ENCODE results near the gene TOM1L2. TPM values are rescaled to one million over a fixed set of nuclear protein-coding genes. Genes with fewer than 3 reads are reported as not detected.

The TOM1L2 gene
- total RNA-seq, 4 donors from 2014 or later: 15.6 to 85.9 (median 34.9) TPM

DNA sequence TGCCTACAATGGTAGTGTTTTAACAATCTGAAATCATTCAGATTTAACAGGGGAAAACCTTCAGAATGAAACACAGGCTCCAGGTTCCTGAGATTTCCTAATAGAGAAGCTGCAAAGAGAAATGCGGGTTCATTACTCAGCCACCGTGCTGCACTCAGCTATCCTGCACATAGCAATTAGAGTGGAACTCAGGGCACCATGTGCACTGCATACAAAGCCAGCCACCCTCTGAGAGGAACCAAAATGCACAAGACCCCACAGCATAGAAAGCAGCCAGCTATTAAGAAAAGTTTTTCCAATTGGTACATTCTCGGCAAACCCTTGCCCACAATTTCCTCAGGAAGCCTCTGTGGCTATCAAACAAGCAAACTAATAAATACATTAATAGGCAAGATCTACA lies 37.4 kb downstream of the TOM1L2 start:
- intact Hi-C loops (cut with DNase I; ENCODE audit: low total_unique reads): no loop called here

DNA sequence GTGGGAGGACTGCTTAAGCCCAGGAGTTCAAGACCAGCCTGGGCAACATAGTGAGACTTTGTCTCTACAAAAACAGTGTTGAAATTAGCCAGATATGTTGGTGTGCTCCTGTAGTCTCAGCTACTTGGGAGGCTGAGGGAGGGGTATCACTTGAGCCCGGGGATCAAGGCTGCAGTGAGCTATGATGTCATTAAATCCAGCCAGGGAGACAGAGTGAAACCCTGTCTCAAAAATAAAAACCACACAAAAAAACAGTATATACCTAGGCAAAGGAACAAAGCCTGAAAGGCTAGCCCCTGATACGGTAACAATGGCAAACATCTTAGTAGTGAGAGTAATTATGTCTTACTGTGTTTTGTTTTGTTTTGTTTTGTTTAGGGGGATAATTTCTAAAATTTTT lies 38.0 kb downstream of the TOM1L2 start:
- no peak for DNase-seq
- Histone ChIP-seq H3K27me3 (no peaks in the 10 kb centered on the region), H3K27ac (no peak overlapping the region), H3K4me1 (no peaks in the 10 kb centered on the region), H3K9me3 (no peaks in the 10 kb centered on the region), H3K4me3 (no peak overlapping the region), H3K36me3 (no peaks in the 10 kb centered on the region)
- intact Hi-C loops (cut with DNase I; ENCODE audit: low total_unique reads): no loop called here
- no peak for TF ChIP-seq POLR2A (IDR thresholded peaks at IDR 0.05)
- TF ChIP-seq, protein P1, sequence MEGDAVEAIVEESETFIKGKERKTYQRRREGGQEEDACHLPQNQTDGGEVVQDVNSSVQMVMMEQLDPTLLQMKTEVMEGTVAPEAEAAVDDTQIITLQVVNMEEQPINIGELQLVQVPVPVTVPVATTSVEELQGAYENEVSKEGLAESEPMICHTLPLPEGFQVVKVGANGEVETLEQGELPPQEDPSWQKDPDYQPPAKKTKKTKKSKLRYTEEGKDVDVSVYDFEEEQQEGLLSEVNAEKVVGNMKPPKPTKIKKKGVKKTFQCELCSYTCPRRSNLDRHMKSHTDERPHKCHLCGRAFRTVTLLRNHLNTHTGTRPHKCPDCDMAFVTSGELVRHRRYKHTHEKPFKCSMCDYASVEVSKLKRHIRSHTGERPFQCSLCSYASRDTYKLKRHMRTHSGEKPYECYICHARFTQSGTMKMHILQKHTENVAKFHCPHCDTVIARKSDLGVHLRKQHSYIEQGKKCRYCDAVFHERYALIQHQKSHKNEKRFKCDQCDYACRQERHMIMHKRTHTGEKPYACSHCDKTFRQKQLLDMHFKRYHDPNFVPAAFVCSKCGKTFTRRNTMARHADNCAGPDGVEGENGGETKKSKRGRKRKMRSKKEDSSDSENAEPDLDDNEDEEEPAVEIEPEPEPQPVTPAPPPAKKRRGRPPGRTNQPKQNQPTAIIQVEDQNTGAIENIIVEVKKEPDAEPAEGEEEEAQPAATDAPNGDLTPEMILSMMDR (IDR thresholded peaks at IDR 0.05): no peak

More for the DNA sequence above, 37.4 kb downstream of the TOM1L2 start:
- no peaks in the 10 kb centered on the region for H3K4me1 ChIP-seq
- DNase-seq: no peak
- no peaks in the 10 kb centered on the region for H3K9me3 ChIP-seq
- no peaks in the 10 kb centered on the region for H3K27me3 ChIP-seq
- H3K4me3 ChIP-seq: no peak overlapping the region
- no peaks in the 10 kb centered on the region for H3K36me3 ChIP-seq
- TF ChIP-seq POLR2A (IDR thresholded peaks at IDR 0.05): no peak
- TF ChIP-seq, protein P1 (IDR thresholded peaks at IDR 0.05): no peak
- H3K27ac ChIP-seq: no peak overlapping the region

DNA sequence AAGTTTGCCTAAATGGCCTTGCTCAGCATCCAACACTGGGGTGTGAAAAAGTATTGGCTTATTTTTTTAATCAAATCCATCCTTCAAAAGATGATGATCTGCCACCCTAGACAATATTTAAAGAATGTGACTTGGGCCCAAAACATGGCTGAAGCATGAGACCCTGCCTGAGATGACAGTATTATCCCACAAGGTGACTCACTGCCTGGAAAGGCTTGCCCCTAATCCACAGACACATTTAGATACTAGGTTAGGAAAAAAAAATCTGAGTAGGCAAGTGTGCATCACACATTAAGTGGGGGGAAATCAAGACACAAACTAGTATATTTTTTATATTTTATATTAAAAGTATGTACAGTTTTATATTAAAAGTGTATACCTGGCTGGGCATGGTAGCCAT lies 38.4 kb downstream of the TOM1L2 start:
- Histone ChIP-seq H3K27ac (no peak overlapping the region), H3K9me3 (no peaks in the 10 kb centered on the region), H3K36me3 (no peaks in the 10 kb centered on the region), H3K4me1 (no peaks in the 10 kb centered on the region), H3K27me3 (no peaks in the 10 kb centered on the region), H3K4me3 (no peak overlapping the region)
- DNase-seq: no peak
- TF ChIP-seq, protein P1 (IDR thresholded peaks at IDR 0.05): no peak
- TF ChIP-seq POLR2A (IDR thresholded peaks at IDR 0.05): no peak
- intact Hi-C loops (cut with DNase I; ENCODE audit: low total_unique reads): no loop called here

DNA sequence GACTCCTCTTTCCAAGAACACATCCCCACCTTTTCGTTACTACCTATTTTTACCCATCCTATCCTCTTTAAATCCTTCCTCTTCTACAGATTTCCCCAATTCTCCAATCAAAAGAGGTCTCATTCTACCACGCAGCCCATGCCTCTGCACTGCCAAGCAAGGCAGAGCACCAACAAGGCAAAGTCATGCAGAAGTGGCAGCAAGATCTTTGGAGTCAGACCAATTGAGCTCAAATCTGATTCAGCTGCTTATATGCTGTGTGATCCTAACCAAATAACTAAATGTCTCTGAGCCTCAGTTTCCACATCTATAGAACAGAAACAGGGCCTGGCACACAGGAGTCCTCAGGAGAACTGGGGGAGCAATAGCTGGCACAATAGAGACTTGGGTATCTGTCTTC lies 41.0 kb downstream of the TOM1L2 start:
- Histone ChIP-seq H3K27ac (no peak overlapping the region), H3K36me3 (no peaks in the 10 kb centered on the region), H3K4me1 (no peaks in the 10 kb centered on the region), H3K4me3 (no peak overlapping the region), H3K27me3 (no peaks in the 10 kb centered on the region), H3K9me3 (no peaks in the 10 kb centered on the region)
- no peak for DNase-seq
- intact Hi-C loops (cut with DNase I; ENCODE audit: low total_unique reads): no loop called here
- no peak for TF ChIP-seq POLR2A (IDR thresholded peaks at IDR 0.05)
- TF ChIP-seq, protein P1 (IDR thresholded peaks at IDR 0.05): no peak

DNA sequence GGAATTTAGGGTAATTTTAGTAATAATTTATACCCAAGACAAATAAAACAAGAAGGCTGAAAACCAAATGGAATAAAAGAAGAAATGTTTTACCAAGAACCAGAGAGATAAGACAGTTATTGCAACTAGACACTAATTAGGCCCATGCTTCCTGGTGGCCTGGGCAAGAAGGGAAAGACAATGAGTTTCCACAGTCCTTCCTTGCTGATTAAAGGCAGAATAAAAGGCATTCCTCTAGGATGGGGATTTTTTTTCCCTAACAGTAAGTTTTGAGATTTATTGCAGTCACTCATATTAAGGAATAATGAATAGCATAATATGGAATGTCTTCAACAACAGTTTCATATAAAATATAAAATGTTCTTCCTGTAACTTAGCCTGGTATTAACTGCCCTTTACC lies 41.5 kb downstream of the TOM1L2 start:
- TF ChIP-seq, protein P1 (IDR thresholded peaks at IDR 0.05): no peak
- no peak for TF ChIP-seq POLR2A (IDR thresholded peaks at IDR 0.05)
- Histone ChIP-seq H3K4me1 (no peaks in the 10 kb centered on the region), H3K27me3 (no peaks in the 10 kb centered on the region), H3K9me3 (no peaks in the 10 kb centered on the region), H3K27ac (no peak overlapping the region), H3K36me3 (no peaks in the 10 kb centered on the region), H3K4me3 (no peak overlapping the region)
- DNase-seq: no peak
- intact Hi-C loops (cut with DNase I; ENCODE audit: low total_unique reads): no loop called here

Data from uterus (tissue), 4 donors.